Right renal pelvis (tissue), 4 donors: ENCODE measurements around the gene SLC9A3. TPM values are rescaled to one million over a fixed set of nuclear protein-coding genes. Genes with fewer than 3 reads are reported as not detected.

ENCODE experiments used
- DNase-seq, 4 donors: peaks; one replicate each; pipeline ENCODE4 v3.0.0-alpha.2; 2013; ENCODE audit warnings: low read depth in 4 of 4, low spot score in 3 of 4, missing footprints in 1 of 4
- polyA plus RNA-seq, 4 donors: library from polyadenylated mRNA; unstranded; fragments of 120-200 nt; gene quantifications; one replicate each; pipeline ENCODE4 v1.2.1, GENCODE V29; 2013; ENCODE audit not compliant: insufficient read length in 4 of 4

SLC9A3 gene
- polyA plus RNA-seq, 4 donors: 40.5 to 60.9 (median 47.3) TPM

GRCh38 chr5:539469-540070 lies 15.3 kb upstream of the SLC9A3 start:
- no peak for DNase-seq

- no peak for DNase-seq
These were observed 14.7 kb upstream of the SLC9A3 start for GRCh38 chr5:538801-539468.

GRCh38 chr5:538271-538771 lies 14.1 kb upstream of the SLC9A3 start:
- no peak for DNase-seq

GRCh38 chr5:537621-538071 lies 13.4 kb upstream of the SLC9A3 start:
- DNase-seq: no peak

- DNase-seq: no peak
These were observed 12.8 kb upstream of the SLC9A3 start for GRCh38 chr5:537098-537497.

GRCh38 chr5:535846-536698 lies 11.8 kb upstream of the SLC9A3 start:
- no peak for DNase-seq

- no peak for DNase-seq
These were observed 10.8 kb upstream of the SLC9A3 start for GRCh38 chr5:534743-535671.

- DNase-seq: no peak
These were observed 9.9 kb upstream of the SLC9A3 start for GRCh38 chr5:533955-534742.

GRCh38 chr5:533243-533954 lies 9.2 kb upstream of the SLC9A3 start:
- DNase-seq: no peak

GRCh38 chr5:532521-533242 lies 8.4 kb upstream of the SLC9A3 start:
- no peak for DNase-seq

- no peak for DNase-seq
These were observed 7.6 kb upstream of the SLC9A3 start for GRCh38 chr5:531749-532315.

- DNase-seq: no peak
These were observed 7.0 kb upstream of the SLC9A3 start for GRCh38 chr5:531101-531748.

- DNase-seq: no peak
These were observed 6.0 kb upstream of the SLC9A3 start for GRCh38 chr5:530001-530955.

GRCh38 chr5:528629-529511 lies 4.6 kb upstream of the SLC9A3 start:
- no peak for DNase-seq
